ENCODE data around the gene TSPAN16. TPM values are rescaled to one million over a fixed set of nuclear protein-coding genes. Genes with fewer than 3 reads are reported as not detected.

The TSPAN16 gene
- total RNA-seq, 1 donor from 2014 or later: not detected

GRCh38 chr19:11324079-11324661 lies 28.2 kb downstream of the TSPAN16 start:
- H3K4me3 Mint-ChIP-seq (ENCODE audit: unreplicated experiment): peak overlapping the region; percentile 63

GRCh38 chr19:11324748-11325389 lies 28.9 kb downstream of the TSPAN16 start:
- Mint-ChIP-seq H3K36me3 (ENCODE audit: unreplicated experiment) (no peaks in the 10 kb centered on the region), H3K27ac (ENCODE audit: unreplicated experiment) (peak overlapping the region; percentile 90), H3K4me3 (ENCODE audit: unreplicated experiment) (no peak overlapping the region), H3K27me3 (ENCODE audit: unreplicated experiment) (no peaks in the 10 kb centered on the region), H3K9me3 (ENCODE audit: unreplicated experiment) (no peaks in the 10 kb centered on the region), H3K4me1 (ENCODE audit: unreplicated experiment) (peaks cover 37% of the 10 kb centered on the region)
- TF ChIP-seq CTCF (IDR thresholded peaks at IDR 0.05): no peak
- DNase-seq (ENCODE audit: extremely low spot score, unreplicated experiment): no peak

More at GRCh38 chr19:11324079-11324661, 28.2 kb downstream of the TSPAN16 start:
- Mint-ChIP-seq H3K4me1 (ENCODE audit: unreplicated experiment) (peaks cover 37% of the 10 kb centered on the region), H3K27me3 (ENCODE audit: unreplicated experiment) (no peaks in the 10 kb centered on the region), H3K9me3 (ENCODE audit: unreplicated experiment) (no peaks in the 10 kb centered on the region), H3K27ac (ENCODE audit: unreplicated experiment) (peak overlapping the region; percentile 90), H3K36me3 (ENCODE audit: unreplicated experiment) (no peaks in the 10 kb centered on the region)
- DNase-seq (ENCODE audit: extremely low spot score, unreplicated experiment): peak; percentile 93
- no peak for TF ChIP-seq CTCF (IDR thresholded peaks at IDR 0.05)

- no peaks in the 10 kb centered on the region for H3K27me3 Mint-ChIP-seq (ENCODE audit: unreplicated experiment)
These were observed 29.6 kb downstream of the TSPAN16 start for GRCh38 chr19:11325544-11325943.

GRCh38 chr19:11330127-11330526 lies 34.2 kb downstream of the TSPAN16 start:
- Mint-ChIP-seq H3K27ac (ENCODE audit: unreplicated experiment) (no peak overlapping the region), H3K36me3 (ENCODE audit: unreplicated experiment) (no peaks in the 10 kb centered on the region), H3K27me3 (ENCODE audit: unreplicated experiment) (no peaks in the 10 kb centered on the region), H3K4me1 (ENCODE audit: unreplicated experiment) (no peaks in the 10 kb centered on the region), H3K4me3 (ENCODE audit: unreplicated experiment) (no peak overlapping the region), H3K9me3 (ENCODE audit: unreplicated experiment) (no peaks in the 10 kb centered on the region)
- TF ChIP-seq CTCF (IDR thresholded peaks at IDR 0.05): no peak
- no peak for DNase-seq (ENCODE audit: extremely low spot score, unreplicated experiment)

More at GRCh38 chr19:11325544-11325943, 29.6 kb downstream of the TSPAN16 start:
- Mint-ChIP-seq H3K4me3 (ENCODE audit: unreplicated experiment) (no peak overlapping the region), H3K27ac (ENCODE audit: unreplicated experiment) (no peak overlapping the region), H3K4me1 (ENCODE audit: unreplicated experiment) (peaks cover 37% of the 10 kb centered on the region), H3K9me3 (ENCODE audit: unreplicated experiment) (no peaks in the 10 kb centered on the region), H3K36me3 (ENCODE audit: unreplicated experiment) (no peaks in the 10 kb centered on the region)
- no peak for TF ChIP-seq CTCF (IDR thresholded peaks at IDR 0.05)
- no peak for DNase-seq (ENCODE audit: extremely low spot score, unreplicated experiment)

GRCh38 chr19:11331502-11331901 lies 35.5 kb downstream of the TSPAN16 start:
- no peak for TF ChIP-seq CTCF (IDR thresholded peaks at IDR 0.05)
- no peak overlapping the region for H3K4me3 Mint-ChIP-seq (ENCODE audit: unreplicated experiment)
- H3K36me3 Mint-ChIP-seq (ENCODE audit: unreplicated experiment): peaks cover 4% of the 10 kb centered on the region
- H3K27me3 Mint-ChIP-seq (ENCODE audit: unreplicated experiment): no peaks in the 10 kb centered on the region
- no peak for DNase-seq (ENCODE audit: extremely low spot score, unreplicated experiment)
- H3K9me3 Mint-ChIP-seq (ENCODE audit: unreplicated experiment): no peaks in the 10 kb centered on the region
- H3K4me1 Mint-ChIP-seq (ENCODE audit: unreplicated experiment): no peaks in the 10 kb centered on the region
- no peak overlapping the region for H3K27ac Mint-ChIP-seq (ENCODE audit: unreplicated experiment)

Measured in osteocyte (in vitro differentiated cells).